Calu3 (cell line): ENCODE measurements around the gene HS3ST3A1. TPM values are rescaled to one million over a fixed set of nuclear protein-coding genes. Genes with fewer than 3 reads are reported as not detected.

Source experiments
- BruUV-seq: library from RNA; stranded (reverse); fragments of 400-500 nt; replicated peaks from 2 replicates; lab custom pipeline; 2021; lab: Mats Ljungman, UMichigan
- CTCF ChIA-PET: fragments of 300-600 bp; sonication (Branson Sonifier 250); formaldehyde crosslinking; loops from one replicate; lab custom pipeline; 2022; ENCODE audit warnings: antibody characterized with exemption; lab: Charles Lee
- DNase-seq: peaks from one replicate; pipeline ENCODE4 v3.0.0; 2022
- H3K27ac Mint-ChIP-seq: one replicate; pipeline ENCODE4 v1.8.0; 2022; ENCODE audit warnings: mixed read lengths; ENCODE audit not compliant: unreplicated experiment
- H3K27me3 Mint-ChIP-seq: one replicate; pipeline ENCODE4 v1.8.0; 2022; ENCODE audit warnings: mixed read lengths; ENCODE audit not compliant: unreplicated experiment
- H3K36me3 Mint-ChIP-seq: one replicate; pipeline ENCODE4 v1.8.0; 2022; ENCODE audit warnings: mild to moderate bottlenecking, moderate library complexity, mixed read lengths; ENCODE audit not compliant: insufficient read depth, unreplicated experiment
- H3K4me1 Mint-ChIP-seq: one replicate; pipeline ENCODE4 v1.8.0; 2022; ENCODE audit warnings: mild to moderate bottlenecking, low read depth, mixed read lengths; ENCODE audit not compliant: unreplicated experiment
- H3K4me3 Mint-ChIP-seq: one replicate; pipeline ENCODE4 v1.8.0; 2022; ENCODE audit warnings: mild to moderate bottlenecking, low read depth, moderate library complexity, mixed read lengths; ENCODE audit not compliant: unreplicated experiment
- H3K9me3 Mint-ChIP-seq: one replicate; pipeline ENCODE4 v1.8.0; 2022; ENCODE audit warnings: low read depth, mixed read lengths; ENCODE audit not compliant: unreplicated experiment
- CTCF ChIP-seq: fragments of 200-600 bp; IDR thresholded peaks from one replicate; pipeline ENCODE4 v1.8.0; 2022; ENCODE audit warnings: antibody characterized with exemption; ENCODE audit not compliant: unreplicated experiment
- intact Hi-C: fragments of 100-400 bp; cut with micrococcal nuclease; formaldehyde crosslinking; loops from one replicate; pipeline ENCODE4 v1.10.0; 2022; ENCODE audit not compliant: unreplicated experiment
- total RNA-seq: library from RNA; stranded (reverse); gene quantifications from 2 replicates; pipeline ENCODE4 v1.2.3, GENCODE V29; 2022

Gene HS3ST3A1
- total RNA-seq, 1 experiment from 2014 or later = not detected

GRCh38 chr17:13544765-13545164, 57.0 kb downstream of the HS3ST3A1 start:
- no TSS peak for BruUV-seq
- intact Hi-C loops = no loop called here
- TF ChIP-seq CTCF = no peak
- H3K4me3 Mint-ChIP-seq = no peak overlapping the region
- no peaks in the 10 kb centered on the region for H3K4me1 Mint-ChIP-seq
- DNase-seq = no peak
- CTCF ChIA-PET = no interaction called here
- no peak overlapping the region for H3K27ac Mint-ChIP-seq
- H3K36me3 Mint-ChIP-seq = no peaks in the 10 kb centered on the region
- peaks cover 18% of the 10 kb centered on the region for H3K9me3 Mint-ChIP-seq
- no peaks in the 10 kb centered on the region for H3K27me3 Mint-ChIP-seq

DNA sequence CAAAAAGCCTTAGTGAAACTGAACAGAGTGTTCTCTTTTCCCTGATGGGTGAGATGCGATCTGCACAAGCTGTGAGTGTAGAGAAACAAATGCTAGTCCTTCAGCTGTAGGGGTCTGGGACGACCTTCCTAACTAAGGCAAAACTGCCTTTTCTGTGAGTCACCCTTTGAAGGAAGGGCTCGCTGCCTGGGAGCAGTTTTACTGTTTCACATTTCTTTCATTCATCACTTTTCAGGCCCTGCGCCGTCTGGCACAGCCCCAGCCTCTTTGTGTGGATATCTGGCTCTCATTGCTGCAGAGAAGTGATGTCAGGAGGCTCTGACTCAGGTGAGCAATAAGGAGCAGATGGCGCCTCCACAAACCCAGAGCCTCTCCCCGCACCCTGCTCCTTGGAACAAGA, 57.4 kb downstream of the HS3ST3A1 start:
- BruUV-seq = no TSS peak
- Mint-ChIP-seq H3K4me1 (no peaks in the 10 kb centered on the region), H3K36me3 (no peaks in the 10 kb centered on the region), H3K9me3 (peaks cover 15% of the 10 kb centered on the region), H3K27ac (no peak overlapping the region), H3K27me3 (no peaks in the 10 kb centered on the region), H3K4me3 (no peak overlapping the region)
- no peak for TF ChIP-seq CTCF
- intact Hi-C loops = no loop called here
- no peak for DNase-seq
- CTCF ChIA-PET = no interaction called here

GRCh38 chr17:13542636-13543035, 59.1 kb downstream of the HS3ST3A1 start:
- H3K4me3 Mint-ChIP-seq = no peak overlapping the region
- no peak for TF ChIP-seq CTCF
- no TSS peak for BruUV-seq
- no peak overlapping the region for H3K27ac Mint-ChIP-seq
- H3K27me3 Mint-ChIP-seq = no peaks in the 10 kb centered on the region
- H3K4me1 Mint-ChIP-seq = no peaks in the 10 kb centered on the region
- no peaks in the 10 kb centered on the region for H3K36me3 Mint-ChIP-seq
- peaks cover 17% of the 10 kb centered on the region for H3K9me3 Mint-ChIP-seq
- CTCF ChIA-PET = no interaction called here
- intact Hi-C loops = no loop called here
- no peak for DNase-seq

GRCh38 chr17:13541032-13541480, 60.7 kb downstream of the HS3ST3A1 start:
- no TSS peak for BruUV-seq
- intact Hi-C loops = no loop called here
- no peak for DNase-seq
- no peak for TF ChIP-seq CTCF
- no peak overlapping the region for H3K27ac Mint-ChIP-seq
- H3K9me3 Mint-ChIP-seq = peaks cover 15% of the 10 kb centered on the region
- no peaks in the 10 kb centered on the region for H3K27me3 Mint-ChIP-seq
- no peak overlapping the region for H3K4me3 Mint-ChIP-seq
- H3K36me3 Mint-ChIP-seq = no peaks in the 10 kb centered on the region
- CTCF ChIA-PET = no interaction called here
- H3K4me1 Mint-ChIP-seq = no peaks in the 10 kb centered on the region

- no peak for TF ChIP-seq CTCF
- no TSS peak for BruUV-seq
- CTCF ChIA-PET = no interaction called here
- Mint-ChIP-seq H3K27me3 (no peaks in the 10 kb centered on the region), H3K36me3 (no peaks in the 10 kb centered on the region), H3K4me1 (no peaks in the 10 kb centered on the region), H3K27ac (no peak overlapping the region), H3K9me3 (peaks cover 13% of the 10 kb centered on the region), H3K4me3 (no peak overlapping the region)
- intact Hi-C loops = no loop called here
- no peak for DNase-seq
These were observed 61.2 kb downstream of the HS3ST3A1 start for GRCh38 chr17:13540546-13540945.
